HG03280 (cell line): ENCODE results near the gene KRT80.
"Not testable (repeated sequence)": the region's sequence is repeated elsewhere in the genome, so short reads cannot be mapped to it uniquely, and the experiment has no call there.

Source experiments
- ATAC-seq: cut with Tn5 transposase; IDR thresholded peaks from one replicate; pipeline ENCODE4 v1.9.1; 2021; ENCODE audit warnings: mild to moderate bottlenecking, moderate library complexity; ENCODE audit not compliant: unreplicated experiment

Gene KRT80

GRCh38 chr12:52191841-52192791, at the start of gene KRT80:
Gene KRT80 (minus strand): TSS chr12:52192014. CDS start chr12:52191902, 112 bp downstream.
- no peak for ATAC-seq

- no peak for ATAC-seq
Observed at GRCh38 chr12:52241205-52241842, 49.5 kb upstream of the KRT80 start.

GRCh38 chr12:52240247-52240646, 48.4 kb upstream of the KRT80 start:
- ATAC-seq, result not testable (repeated sequence)

GRCh38 chr12:52239767-52240166, 48.0 kb upstream of the KRT80 start:
- no peak for ATAC-seq

- no peak for ATAC-seq
Observed at GRCh38 chr12:52238916-52239646, 47.3 kb upstream of the KRT80 start.

- ATAC-seq, result no peak
Observed at GRCh38 chr12:52238207-52238840, 46.5 kb upstream of the KRT80 start.

GRCh38 chr12:52236386-52237050, 44.7 kb upstream of the KRT80 start:
- ATAC-seq, result no peak

GRCh38 chr12:52235822-52236361, 44.1 kb upstream of the KRT80 start:
- no peak for ATAC-seq

- no peak for ATAC-seq
Observed at GRCh38 chr12:52235001-52235764, 43.4 kb upstream of the KRT80 start.

- no peak for ATAC-seq
Observed at GRCh38 chr12:52234223-52234810, 42.5 kb upstream of the KRT80 start.

GRCh38 chr12:52233462-52234207, 41.8 kb upstream of the KRT80 start:
- no peak for ATAC-seq

- ATAC-seq, result no peak
Observed at GRCh38 chr12:52232674-52233461, 41.1 kb upstream of the KRT80 start, which contains the start of gene KRT7. Gene KRT7 (plus strand): TSS chr12:52233243. CDS start chr12:52233297, 54 bp downstream.

GRCh38 chr12:52232203-52232673, 40.4 kb upstream of the KRT80 start:
- no peak for ATAC-seq

GRCh38 chr12:52231305-52232202, 39.7 kb upstream of the KRT80 start:
- ATAC-seq, result no peak

- ATAC-seq, result no peak
Observed at GRCh38 chr12:52230364-52231281, 38.8 kb upstream of the KRT80 start.
